ENCODE measurements around the gene ZNF785.

- TF ChIP-seq L3MBTL2 (conservative IDR thresholded peaks at IDR 0.05) (peak; percentile 3; the same call in 1 of the 2 replicates), BHLHE40 (IDR thresholded peaks at IDR 0.05; ENCODE audit: borderline replicate concordance) (no peak), SP1 (IDR thresholded peaks at IDR 0.05) (no peak), ELF4 (IDR thresholded peaks at IDR 0.05) (no peak), FOXM1 (IDR thresholded peaks at IDR 0.05; ENCODE audit: borderline replicate concordance) (no peak), TARDBP (IDR thresholded peaks at IDR 0.05) (no peak), SUZ12 (IDR thresholded peaks at IDR 0.05) (no peak), FOXK2 (IDR thresholded peaks at IDR 0.05) (no peak), ARNT (IDR thresholded peaks at IDR 0.05) (no peak), FOXA1 (IDR thresholded peaks at IDR 0.05) (no peak), ZNF384 (IDR thresholded peaks at IDR 0.05) (no peak), LEF1 (IDR thresholded peaks at IDR 0.05; ENCODE audit: borderline replicate concordance) (no peak)
Observed at GRCh38 chr16:30535777-30536190, 49.7 kb downstream of the ZNF785 start.

Data from HEK293T (cell line).